ENCODE measurements around the gene IL32.

- TF ChIP-seq CTCF (IDR thresholded peaks at IDR 0.05; ENCODE audit: poor library complexity, severe bottlenecking): no peak
- no peak for TF ChIP-seq EZH2 (IDR thresholded peaks at IDR 0.05; ENCODE audit: borderline replicate concordance, insufficient read depth, low read length, poor library complexity, severe bottlenecking)
- no peak for TF ChIP-seq TAF1 (IDR thresholded peaks at IDR 0.05; ENCODE audit: low read depth)
- TF ChIP-seq RAD21 (conservative IDR thresholded peaks at IDR 0.05): no peak
- TF ChIP-seq, protein P1, sequence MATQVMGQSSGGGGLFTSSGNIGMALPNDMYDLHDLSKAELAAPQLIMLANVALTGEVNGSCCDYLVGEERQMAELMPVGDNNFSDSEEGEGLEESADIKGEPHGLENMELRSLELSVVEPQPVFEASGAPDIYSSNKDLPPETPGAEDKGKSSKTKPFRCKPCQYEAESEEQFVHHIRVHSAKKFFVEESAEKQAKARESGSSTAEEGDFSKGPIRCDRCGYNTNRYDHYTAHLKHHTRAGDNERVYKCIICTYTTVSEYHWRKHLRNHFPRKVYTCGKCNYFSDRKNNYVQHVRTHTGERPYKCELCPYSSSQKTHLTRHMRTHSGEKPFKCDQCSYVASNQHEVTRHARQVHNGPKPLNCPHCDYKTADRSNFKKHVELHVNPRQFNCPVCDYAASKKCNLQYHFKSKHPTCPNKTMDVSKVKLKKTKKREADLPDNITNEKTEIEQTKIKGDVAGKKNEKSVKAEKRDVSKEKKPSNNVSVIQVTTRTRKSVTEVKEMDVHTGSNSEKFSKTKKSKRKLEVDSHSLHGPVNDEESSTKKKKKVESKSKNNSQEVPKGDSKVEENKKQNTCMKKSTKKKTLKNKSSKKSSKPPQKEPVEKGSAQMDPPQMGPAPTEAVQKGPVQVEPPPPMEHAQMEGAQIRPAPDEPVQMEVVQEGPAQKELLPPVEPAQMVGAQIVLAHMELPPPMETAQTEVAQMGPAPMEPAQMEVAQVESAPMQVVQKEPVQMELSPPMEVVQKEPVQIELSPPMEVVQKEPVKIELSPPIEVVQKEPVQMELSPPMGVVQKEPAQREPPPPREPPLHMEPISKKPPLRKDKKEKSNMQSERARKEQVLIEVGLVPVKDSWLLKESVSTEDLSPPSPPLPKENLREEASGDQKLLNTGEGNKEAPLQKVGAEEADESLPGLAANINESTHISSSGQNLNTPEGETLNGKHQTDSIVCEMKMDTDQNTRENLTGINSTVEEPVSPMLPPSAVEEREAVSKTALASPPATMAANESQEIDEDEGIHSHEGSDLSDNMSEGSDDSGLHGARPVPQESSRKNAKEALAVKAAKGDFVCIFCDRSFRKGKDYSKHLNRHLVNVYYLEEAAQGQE (IDR thresholded peaks at IDR 0.05; ENCODE audit: borderline replicate concordance): no peak
- no peak for TF ChIP-seq POLR2AphosphoS5 (IDR thresholded peaks at IDR 0.05)
- TF ChIP-seq EP300 (conservative IDR thresholded peaks at IDR 0.05; ENCODE audit: poor library complexity, severe bottlenecking): no peak
- no peak for TF ChIP-seq SMC3 (conservative IDR thresholded peaks at IDR 0.05; ENCODE audit: poor library complexity)
- TF ChIP-seq MXI1 (conservative IDR thresholded peaks at IDR 0.05; ENCODE audit: poor library complexity, severe bottlenecking): no peak
These were observed 35.8 kb upstream of the IL32 start for GRCh38 chr16:3029491-3030221.
